ENCODE data around the gene LUZP2.

DNA sequence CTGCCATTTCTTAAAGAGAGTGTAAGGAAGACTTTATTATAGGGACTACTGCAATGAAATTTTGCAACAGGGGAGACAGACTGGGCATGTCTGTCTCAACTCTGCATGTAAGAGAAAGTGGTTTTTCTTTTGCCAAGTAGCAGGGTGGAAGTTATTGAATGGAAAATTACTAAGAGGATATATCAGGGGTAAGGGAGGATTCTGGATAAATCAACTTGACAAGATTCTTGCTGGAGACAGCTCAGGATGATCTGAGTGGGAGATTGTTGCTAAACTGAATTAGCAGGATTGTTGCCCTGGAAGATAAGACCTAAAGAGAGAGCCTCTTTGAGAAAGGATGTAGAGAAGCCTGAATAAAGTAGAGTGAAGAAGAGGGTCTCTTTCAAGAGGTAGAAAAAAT is 145.8 kb downstream of the LUZP2 start:
- TF ChIP-seq, protein P1, sequence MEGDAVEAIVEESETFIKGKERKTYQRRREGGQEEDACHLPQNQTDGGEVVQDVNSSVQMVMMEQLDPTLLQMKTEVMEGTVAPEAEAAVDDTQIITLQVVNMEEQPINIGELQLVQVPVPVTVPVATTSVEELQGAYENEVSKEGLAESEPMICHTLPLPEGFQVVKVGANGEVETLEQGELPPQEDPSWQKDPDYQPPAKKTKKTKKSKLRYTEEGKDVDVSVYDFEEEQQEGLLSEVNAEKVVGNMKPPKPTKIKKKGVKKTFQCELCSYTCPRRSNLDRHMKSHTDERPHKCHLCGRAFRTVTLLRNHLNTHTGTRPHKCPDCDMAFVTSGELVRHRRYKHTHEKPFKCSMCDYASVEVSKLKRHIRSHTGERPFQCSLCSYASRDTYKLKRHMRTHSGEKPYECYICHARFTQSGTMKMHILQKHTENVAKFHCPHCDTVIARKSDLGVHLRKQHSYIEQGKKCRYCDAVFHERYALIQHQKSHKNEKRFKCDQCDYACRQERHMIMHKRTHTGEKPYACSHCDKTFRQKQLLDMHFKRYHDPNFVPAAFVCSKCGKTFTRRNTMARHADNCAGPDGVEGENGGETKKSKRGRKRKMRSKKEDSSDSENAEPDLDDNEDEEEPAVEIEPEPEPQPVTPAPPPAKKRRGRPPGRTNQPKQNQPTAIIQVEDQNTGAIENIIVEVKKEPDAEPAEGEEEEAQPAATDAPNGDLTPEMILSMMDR (IDR thresholded peaks at IDR 0.05) = no peak
- TF ChIP-seq POLR2AphosphoS5 (IDR thresholded peaks at IDR 0.05) (no peak), POLR2A (IDR thresholded peaks at IDR 0.05) (no peak), EP300 (IDR thresholded peaks at IDR 0.05) (no peak)
